Adrenal gland (tissue), 5 donors: Measurements from ENCODE around the gene POU2F3.

Experiments
- POLR2A ChIP-seq, 2 donors: fragments of 450-650 bp; IDR thresholded peaks; one replicate each; pipeline ENCODE4 v1.6.1; 2017; ENCODE audit warnings: antibody characterized with exemption in 2 of 2, mild to moderate bottlenecking in 2 of 2, moderate library complexity in 1 of 2
- TF ChIP-seq, protein P1 (sequence below), 6 experiments: fragments of 450-650 bp in 4 of 6; fragments of 200-600 bp in 2 of 6; sonication (generic) in 1 of 6; IDR thresholded peaks; 1 replicate in 5 of 6; 2 replicates in 1 of 6; pipeline versions ENCODE4 v1.5.1 to v1.8.0; 2016 to 2021; ENCODE audit warnings: antibody characterized with exemption in 6 of 6, mild to moderate bottlenecking in 2 of 6, moderate library complexity in 1 of 6
- donor health status: DM: no; HTN: no; CAD: no.

DNA sequence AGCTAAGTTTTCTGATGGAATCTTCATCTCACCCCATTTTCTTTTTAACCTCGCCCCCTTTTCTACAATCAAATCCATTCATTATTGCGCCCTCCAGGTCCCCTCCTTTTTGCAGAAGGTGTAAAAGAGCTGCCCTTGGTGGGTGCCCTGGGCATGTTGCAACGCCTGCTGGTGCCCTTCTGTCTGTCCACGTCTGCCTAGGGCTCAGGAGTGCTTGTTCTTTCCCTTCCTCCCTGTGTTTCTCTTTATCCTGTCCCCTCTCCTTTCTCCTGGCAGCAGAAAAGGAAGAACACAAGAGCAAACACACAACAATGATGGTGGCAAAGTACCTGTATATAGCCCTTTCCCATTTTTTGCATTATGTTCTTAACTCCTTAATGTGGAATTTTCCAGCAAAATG lies 79.0 kb downstream of the POU2F3 start:
- TF ChIP-seq, protein P1, sequence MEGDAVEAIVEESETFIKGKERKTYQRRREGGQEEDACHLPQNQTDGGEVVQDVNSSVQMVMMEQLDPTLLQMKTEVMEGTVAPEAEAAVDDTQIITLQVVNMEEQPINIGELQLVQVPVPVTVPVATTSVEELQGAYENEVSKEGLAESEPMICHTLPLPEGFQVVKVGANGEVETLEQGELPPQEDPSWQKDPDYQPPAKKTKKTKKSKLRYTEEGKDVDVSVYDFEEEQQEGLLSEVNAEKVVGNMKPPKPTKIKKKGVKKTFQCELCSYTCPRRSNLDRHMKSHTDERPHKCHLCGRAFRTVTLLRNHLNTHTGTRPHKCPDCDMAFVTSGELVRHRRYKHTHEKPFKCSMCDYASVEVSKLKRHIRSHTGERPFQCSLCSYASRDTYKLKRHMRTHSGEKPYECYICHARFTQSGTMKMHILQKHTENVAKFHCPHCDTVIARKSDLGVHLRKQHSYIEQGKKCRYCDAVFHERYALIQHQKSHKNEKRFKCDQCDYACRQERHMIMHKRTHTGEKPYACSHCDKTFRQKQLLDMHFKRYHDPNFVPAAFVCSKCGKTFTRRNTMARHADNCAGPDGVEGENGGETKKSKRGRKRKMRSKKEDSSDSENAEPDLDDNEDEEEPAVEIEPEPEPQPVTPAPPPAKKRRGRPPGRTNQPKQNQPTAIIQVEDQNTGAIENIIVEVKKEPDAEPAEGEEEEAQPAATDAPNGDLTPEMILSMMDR (IDR thresholded peaks at IDR 0.05) = no peak
- TF ChIP-seq POLR2A (IDR thresholded peaks at IDR 0.05) = no peak
